Psoas muscle (tissue), 8 donors: ENCODE measurements around the gene LMBRD2. TPM values are rescaled to one million over a fixed set of nuclear protein-coding genes. Genes with fewer than 3 reads are reported as not detected.

Source experiments
- ATAC-seq, 4 donors: fragments of 200-7000 bp; cut with Tn5 transposase; one replicate each; pipeline ENCODE4 v1.9.1; 2020; ENCODE audit warnings: moderate library complexity in 3 of 4, mild to moderate bottlenecking in 2 of 4
- DNase-seq, 2 donors: peaks; one replicate each; pipeline ENCODE4 v3.0.0-alpha.2; 2020
- H3K27ac ChIP-seq: fragments of 200-600 bp; one replicate; pipeline ENCODE4 v1.8.0; 2022
- H3K27me3 ChIP-seq, 3 donors: fragments of 200-600 bp in 1 of 3; one replicate each; pipeline versions ENCODE4 v1.6.1 to v1.8.0; 2013 to 2022; ENCODE audit warnings: low read length in 2 of 3, mild to moderate bottlenecking in 2 of 3, moderate library complexity in 1 of 3; ENCODE audit not compliant: insufficient read depth in 3 of 3
- H3K36me3 ChIP-seq, 2 donors: fragments of 200-600 bp in 1 of 2; one replicate each; pipeline versions ENCODE4 v1.6.1 to v1.8.0; 2013 to 2022; ENCODE audit warnings: low read depth in 1 of 2, mild to moderate bottlenecking in 1 of 2, moderate library complexity in 1 of 2; ENCODE audit not compliant: insufficient read depth in 1 of 2
- H3K4me1 ChIP-seq: fragments of 200-600 bp; one replicate; pipeline ENCODE4 v1.8.0; 2022
- H3K4me3 ChIP-seq: fragments of 200-600 bp; one replicate; pipeline ENCODE4 v1.8.0; 2022; ENCODE audit warnings: mild to moderate bottlenecking
- H3K9me3 ChIP-seq: fragments of 200-600 bp; one replicate; pipeline ENCODE4 v1.8.0; 2022
- CTCF ChIP-seq: fragments of 200-600 bp; IDR thresholded peaks from one replicate; pipeline ENCODE4 v1.8.0; 2022; ENCODE audit warnings: antibody characterized with exemption
- WGBS, 3 donors: extraction: QIAGEN DNeasy Blood & Tissue Kit; methylation state at CpG; one replicate each; pipeline versions ENCODE4 v1.1.6 to v1.1.7; 2013; 5-methylcytosine and 5-hydroxymethylcytosine counted together
- intact Hi-C, 2 donors: fragments of 100-400 bp; cut with DNase I; formaldehyde crosslinking; loops; one replicate each; pipeline versions ENCODE4 v1.11.0 to v1.14.2; 2022
- polyA plus RNA-seq, 3 donors: library from polyadenylated mRNA; stranded (reverse); fragments of 200-250 nt; gene quantifications; one replicate each; pipeline ENCODE4 v1.2.3, GENCODE V29; 2013
- total RNA-seq, 4 donors: library from RNA; stranded (reverse); fragmentation: NEBNext Ultra II Directional in 2 of 4; extraction: Animal tissue kit (Norgen Biotek cat#: 25700) in 2 of 4; gene quantifications; one replicate each; pipeline versions ENCODE4 v1.2.1 to v1.2.4, GENCODE V29; 2021 to 2023
- donor health status: healthy with polysubstance abuse.
- donor health status: DM: no; HTN: no; CAD: no; lungs with moderate emphysema.
- donor health status: Bipolar disorder and iron deficiency.
- donor health status: healthy.
- donor health status: DM: yes; HTN: yes; CAD: no.
- donor health status: DM: no; HTN: no; CAD: no.
- donor health status: DM: no; HTN: no; CAD: no.
- donor health status: DM: yes; HTN: yes; CAD: no.

Gene LMBRD2
- total and polyA plus RNA-seq, 7 donors: 3.0 to 22.8 (median 17.4) TPM

- Histone ChIP-seq H3K27me3 (no peaks in the 10 kb centered on the region), H3K27ac (no peak overlapping the region), H3K36me3 (peaks cover 4 to 15% of the 10 kb centered on the region in 2 donors), H3K9me3 (peaks cover 6% of the 10 kb centered on the region), H3K4me1 (no peaks in the 10 kb centered on the region), H3K4me3 (no peak overlapping the region)
- 99 to 100% (median 100%) methylated on average over 1 of the region's 1 CpG for WGBS, 3 donors
- DNase-seq: no peak
- intact Hi-C loops: no loop called here
- TF ChIP-seq CTCF: no peak
- no peak for ATAC-seq
These were observed 22.9 kb downstream of the LMBRD2 start for GRCh38 chr5:36128795-36129194.

- intact Hi-C loops: no loop called here
- WGBS, 3 donors: 93 to 100% (median 93%) methylated on average over 1 of the region's 1 CpG
These were observed 25.8 kb downstream of the LMBRD2 start for GRCh38 chr5:36125868-36126267.

GRCh38 chr5:36111238-36111637 lies 40.4 kb downstream of the LMBRD2 start:
- H3K27me3 ChIP-seq: no peaks in the 10 kb centered on the region
- H3K4me3 ChIP-seq: no peak overlapping the region
- H3K27ac ChIP-seq: no peak overlapping the region
- no peak for TF ChIP-seq CTCF
- H3K9me3 ChIP-seq: no peaks in the 10 kb centered on the region
- intact Hi-C loops: no loop called here
- peaks cover 0 to 98% of the 10 kb centered on the region in 2 donors for H3K36me3 ChIP-seq
- WGBS, 3 donors: 92 to 93% (median 93%) methylated on average over 1 of the region's 1 CpG
- DNase-seq (no peak), ATAC-seq (no peak)
- H3K4me1 ChIP-seq: no peaks in the 10 kb centered on the region

More at GRCh38 chr5:36125868-36126267, 25.8 kb downstream of the LMBRD2 start:
- no peak overlapping the region for H3K4me3 ChIP-seq
- TF ChIP-seq CTCF: no peak
- no peaks in the 10 kb centered on the region for H3K27me3 ChIP-seq
- H3K36me3 ChIP-seq: peaks cover 4 to 40% of the 10 kb centered on the region in 2 donors
- DNase-seq (no peak), ATAC-seq (no peak)
- no peak overlapping the region for H3K27ac ChIP-seq
- H3K9me3 ChIP-seq: peaks cover 6% of the 10 kb centered on the region
- no peaks in the 10 kb centered on the region for H3K4me1 ChIP-seq

- no peak for TF ChIP-seq CTCF
- no peaks in the 10 kb centered on the region for H3K27me3 ChIP-seq
- no peak overlapping the region for H3K4me3 ChIP-seq
- WGBS, 3 donors: 79 to 83% (median 82%) methylated on average over 3 of the region's 3 CpGs
- H3K36me3 ChIP-seq: peaks cover 0 to 98% of the 10 kb centered on the region in 2 donors
- ATAC-seq (no peak), DNase-seq (no peak)
- no peaks in the 10 kb centered on the region for H3K4me1 ChIP-seq
- no peak overlapping the region for H3K27ac ChIP-seq
- H3K9me3 ChIP-seq: no peaks in the 10 kb centered on the region
- intact Hi-C loops: no loop called here
These were observed 42.8 kb downstream of the LMBRD2 start for GRCh38 chr5:36108758-36109460.

GRCh38 chr5:36105819-36106218 lies 45.9 kb downstream of the LMBRD2 start:
- WGBS, 3 donors: 88 to 95% (median 91%) methylated on average over 2 of the region's 2 CpGs
- TF ChIP-seq CTCF: no peak
- peaks cover 0 to 94% of the 10 kb centered on the region in 2 donors for H3K36me3 ChIP-seq
- no peak overlapping the region for H3K4me3 ChIP-seq
- H3K27ac ChIP-seq: no peak overlapping the region
- H3K9me3 ChIP-seq: no peaks in the 10 kb centered on the region
- intact Hi-C loops: no loop called here
- no peaks in the 10 kb centered on the region for H3K27me3 ChIP-seq
- H3K4me1 ChIP-seq: no peaks in the 10 kb centered on the region
- ATAC-seq (no peak), DNase-seq (no peak)
